ENCODE data around the gene CACNA2D4. TPM values are rescaled to one million over a fixed set of nuclear protein-coding genes. Genes with fewer than 3 reads are reported as not detected.

Gene CACNA2D4
- total RNA-seq, 1 donor from 2014 or later, result 2.8 TPM

DNA sequence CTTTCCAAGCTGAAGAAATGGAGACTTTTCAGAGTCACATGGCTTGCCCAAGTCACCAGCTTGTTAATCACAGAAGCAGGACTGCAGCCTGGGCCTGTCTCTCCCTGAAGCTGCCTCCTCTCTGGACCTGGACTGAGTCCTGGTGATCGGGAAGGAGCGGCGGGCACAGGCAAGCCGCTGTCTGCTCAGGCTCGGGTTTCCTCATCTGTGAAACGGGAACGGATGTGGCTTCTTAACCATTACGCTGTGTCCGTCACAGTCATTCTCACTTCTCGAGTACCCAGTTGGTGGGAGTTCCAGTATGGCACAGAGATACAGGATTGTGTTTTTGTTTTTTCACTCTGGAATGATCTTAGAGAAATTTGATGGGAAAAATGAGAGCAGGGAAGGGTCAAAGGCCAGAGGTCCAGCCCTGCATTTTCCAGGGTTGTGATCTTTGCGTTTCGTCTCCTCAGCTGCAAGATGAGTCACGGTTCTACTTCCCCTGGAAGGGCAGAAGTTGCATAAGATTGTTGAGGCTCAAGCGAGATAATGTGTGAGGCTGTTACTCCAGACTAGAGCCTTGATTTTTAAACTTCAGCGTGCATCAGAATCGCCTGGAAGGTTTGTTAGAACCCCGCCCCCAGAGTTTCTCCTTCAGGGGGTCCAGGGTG lies 105.7 kb downstream of the CACNA2D4 start:
- peaks cover 4% of the 10 kb centered on the region for H3K4me1 Mint-ChIP-seq
- no peak for DNase-seq
- CTCF ChIA-PET, result interaction anchor here (2.0 kb wide), 1 partner anchor 127 kb away, joined by 7 read pairs; no protein-coding TSS in a partner anchor
- POLR2A ChIA-PET, result no interaction called here
- ATAC-seq (ENCODE audit: low read depth), result peak; percentile 58
- TF ChIP-seq, protein P1, sequence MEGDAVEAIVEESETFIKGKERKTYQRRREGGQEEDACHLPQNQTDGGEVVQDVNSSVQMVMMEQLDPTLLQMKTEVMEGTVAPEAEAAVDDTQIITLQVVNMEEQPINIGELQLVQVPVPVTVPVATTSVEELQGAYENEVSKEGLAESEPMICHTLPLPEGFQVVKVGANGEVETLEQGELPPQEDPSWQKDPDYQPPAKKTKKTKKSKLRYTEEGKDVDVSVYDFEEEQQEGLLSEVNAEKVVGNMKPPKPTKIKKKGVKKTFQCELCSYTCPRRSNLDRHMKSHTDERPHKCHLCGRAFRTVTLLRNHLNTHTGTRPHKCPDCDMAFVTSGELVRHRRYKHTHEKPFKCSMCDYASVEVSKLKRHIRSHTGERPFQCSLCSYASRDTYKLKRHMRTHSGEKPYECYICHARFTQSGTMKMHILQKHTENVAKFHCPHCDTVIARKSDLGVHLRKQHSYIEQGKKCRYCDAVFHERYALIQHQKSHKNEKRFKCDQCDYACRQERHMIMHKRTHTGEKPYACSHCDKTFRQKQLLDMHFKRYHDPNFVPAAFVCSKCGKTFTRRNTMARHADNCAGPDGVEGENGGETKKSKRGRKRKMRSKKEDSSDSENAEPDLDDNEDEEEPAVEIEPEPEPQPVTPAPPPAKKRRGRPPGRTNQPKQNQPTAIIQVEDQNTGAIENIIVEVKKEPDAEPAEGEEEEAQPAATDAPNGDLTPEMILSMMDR (IDR thresholded peaks at IDR 0.05), result no peak
- H3K27ac Mint-ChIP-seq, result peak overlapping the region; percentile 47
- H3K4me3 Mint-ChIP-seq, result peak overlapping the region; percentile 42
- H3K27me3 Mint-ChIP-seq, result peaks cover 12% of the 10 kb centered on the region
- H3K36me3 Mint-ChIP-seq (ENCODE audit: low read depth), result no peaks in the 10 kb centered on the region
- intact Hi-C loops (cut with micrococcal nuclease), result no loop called here
- H3K9me3 Mint-ChIP-seq, result no peaks in the 10 kb centered on the region

DNA sequence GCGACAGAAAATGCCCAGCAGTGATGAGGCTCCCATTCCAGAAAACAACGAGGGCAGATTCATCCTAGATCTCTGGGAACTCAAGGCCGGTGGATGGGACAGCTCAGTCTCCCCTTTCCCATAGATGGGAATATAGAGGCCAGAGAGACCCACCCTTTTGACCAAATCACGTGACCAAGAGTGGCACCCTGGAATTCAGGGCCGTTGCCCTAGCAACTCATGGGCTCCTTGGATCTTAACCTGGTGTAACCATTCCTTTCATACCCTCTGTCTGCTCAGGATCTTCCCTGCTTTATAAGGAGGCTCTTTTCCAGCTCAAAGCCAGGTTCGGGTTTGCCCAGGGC lies 106.5 kb downstream of the CACNA2D4 start:
- ATAC-seq (ENCODE audit: low read depth) (no peak), DNase-seq (no peak)
- H3K4me1 Mint-ChIP-seq, result peaks cover 4% of the 10 kb centered on the region
- CTCF ChIA-PET, result no interaction called here
- H3K4me3 Mint-ChIP-seq, result no peak overlapping the region
- H3K9me3 Mint-ChIP-seq, result no peaks in the 10 kb centered on the region
- intact Hi-C loops (cut with micrococcal nuclease), result no loop called here
- peaks cover 12% of the 10 kb centered on the region for H3K27me3 Mint-ChIP-seq
- no peaks in the 10 kb centered on the region for H3K36me3 Mint-ChIP-seq (ENCODE audit: low read depth)
- POLR2A ChIA-PET, result no interaction called here
- TF ChIP-seq, protein P1 (IDR thresholded peaks at IDR 0.05), result no peak
- no peak overlapping the region for H3K27ac Mint-ChIP-seq

DNA sequence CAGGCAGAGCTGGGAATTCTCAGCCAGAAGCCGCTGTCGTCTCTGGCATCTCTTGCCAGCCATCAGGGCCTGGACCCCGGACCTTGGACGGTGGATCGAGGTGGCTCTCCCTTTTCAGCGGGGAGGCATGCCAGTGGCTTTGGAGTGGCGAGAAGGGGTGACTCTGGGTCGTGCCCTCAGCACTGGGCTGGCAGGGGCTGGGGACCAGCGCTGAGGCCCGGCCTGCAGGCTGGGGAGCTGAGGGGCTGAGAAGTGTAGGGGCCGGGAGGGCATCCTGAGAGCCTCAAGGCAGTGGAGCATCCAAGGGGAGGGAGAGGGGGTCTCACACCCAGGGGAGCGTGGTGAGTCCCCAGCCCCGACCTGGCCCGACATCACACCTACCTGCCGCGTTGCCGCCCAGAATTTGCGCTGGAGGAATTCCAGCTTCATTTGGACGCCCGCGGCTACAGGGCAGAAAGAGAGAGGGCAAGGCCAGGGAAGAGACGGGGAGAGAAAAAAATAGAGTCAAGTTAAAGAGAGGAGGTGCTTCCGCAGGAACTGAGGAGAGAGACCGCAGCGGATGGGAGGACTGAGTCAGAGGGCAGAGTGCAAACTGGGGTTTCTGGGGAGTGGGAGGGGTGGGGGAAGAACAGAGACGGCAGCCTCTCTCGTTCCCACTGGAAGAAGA lies 107.0 kb downstream of the CACNA2D4 start:
- Mint-ChIP-seq H3K36me3 (ENCODE audit: low read depth) (no peaks in the 10 kb centered on the region), H3K9me3 (no peaks in the 10 kb centered on the region), H3K4me1 (peaks cover 4% of the 10 kb centered on the region), H3K27me3 (peaks cover 10% of the 10 kb centered on the region), H3K4me3 (no peak overlapping the region), H3K27ac (no peak overlapping the region)
- POLR2A ChIA-PET, result no interaction called here
- TF ChIP-seq, protein P1 (IDR thresholded peaks at IDR 0.05), result no peak
- CTCF ChIA-PET, result no interaction called here
- ATAC-seq (ENCODE audit: low read depth) (no peak), DNase-seq (no peak)
- intact Hi-C loops (cut with micrococcal nuclease), result no loop called here

DNA sequence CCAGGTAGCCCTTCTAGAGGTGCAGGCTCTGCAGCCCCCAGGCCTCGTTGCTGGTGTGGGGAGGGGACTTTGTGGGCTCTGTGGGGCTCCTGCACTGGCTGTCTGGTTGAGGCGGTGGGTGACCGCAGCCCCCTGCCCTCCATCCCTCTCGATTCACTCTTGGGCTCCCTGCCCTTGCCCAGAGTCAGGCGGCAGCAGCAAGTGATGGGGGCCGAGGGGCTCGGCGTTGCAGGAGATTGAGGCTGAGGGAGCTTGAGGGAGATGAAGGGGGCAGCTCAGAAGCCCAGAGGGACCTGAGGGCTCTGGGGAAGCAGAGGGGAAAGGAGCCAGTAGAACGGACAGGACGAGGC lies 107.5 kb downstream of the CACNA2D4 start:
- TF ChIP-seq, protein P1 (IDR thresholded peaks at IDR 0.05), result no peak
- intact Hi-C loops (cut with micrococcal nuclease), result no loop called here
- CTCF ChIA-PET, result no interaction called here
- ATAC-seq (ENCODE audit: low read depth) (no peak), DNase-seq (no peak)
- POLR2A ChIA-PET, result no interaction called here
- H3K27ac Mint-ChIP-seq, result no peak overlapping the region
- H3K4me1 Mint-ChIP-seq, result peaks cover 4% of the 10 kb centered on the region
- H3K4me3 Mint-ChIP-seq, result no peak overlapping the region
- no peaks in the 10 kb centered on the region for H3K36me3 Mint-ChIP-seq (ENCODE audit: low read depth)
- no peaks in the 10 kb centered on the region for H3K9me3 Mint-ChIP-seq
- H3K27me3 Mint-ChIP-seq, result peaks cover 8% of the 10 kb centered on the region

DNA sequence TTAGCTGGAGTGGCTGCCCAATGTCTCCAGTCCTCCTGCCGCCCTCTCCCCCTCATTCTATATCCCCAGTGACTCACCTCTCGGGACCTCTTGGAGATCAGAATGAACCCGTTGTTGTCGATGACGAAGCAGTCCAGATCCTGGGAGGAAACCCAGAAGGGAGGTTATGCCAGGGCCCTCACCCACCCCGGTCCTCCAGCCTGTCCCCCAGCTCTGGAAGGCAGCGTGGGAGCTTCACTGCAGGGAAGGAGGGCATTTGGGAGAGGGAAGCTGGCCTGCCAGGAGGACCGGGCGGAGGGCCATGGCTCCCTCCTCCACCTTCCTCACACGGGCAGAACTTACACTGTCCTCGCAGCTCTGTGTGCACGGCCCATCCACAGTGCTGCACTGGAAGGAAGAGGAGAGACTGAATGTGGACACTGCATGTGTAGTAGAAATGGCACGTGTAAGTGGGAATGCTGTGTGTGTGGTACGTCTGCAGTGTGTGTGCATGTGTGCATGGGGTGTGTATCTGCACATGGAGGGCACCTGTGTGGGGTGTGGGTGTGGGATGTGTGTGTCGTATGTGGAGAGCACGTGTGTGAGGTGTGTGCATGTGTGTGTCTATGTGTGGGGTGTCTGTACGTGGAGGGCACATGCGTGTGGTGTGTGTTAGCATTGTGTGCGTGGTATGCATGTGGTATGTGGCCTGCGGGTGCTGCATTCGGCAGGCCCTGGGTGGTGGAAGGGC lies 108.1 kb downstream of the CACNA2D4 start:
- no peak for ATAC-seq (ENCODE audit: low read depth)
- TF ChIP-seq, protein P1 (IDR thresholded peaks at IDR 0.05), result no peak
- peaks cover 4% of the 10 kb centered on the region for H3K4me1 Mint-ChIP-seq
- no peak overlapping the region for H3K27ac Mint-ChIP-seq
- intact Hi-C loops (cut with micrococcal nuclease), result no loop called here
- no peaks in the 10 kb centered on the region for H3K36me3 Mint-ChIP-seq (ENCODE audit: low read depth)
- DNase-seq, result no peak
- H3K4me3 Mint-ChIP-seq, result no peak overlapping the region
- H3K27me3 Mint-ChIP-seq, result peaks cover 7% of the 10 kb centered on the region
- no peaks in the 10 kb centered on the region for H3K9me3 Mint-ChIP-seq
- ChIA-PET POLR2A (no interaction called here), CTCF (no interaction called here)
